Neural cell (in vitro differentiated cells): Measurements from ENCODE around the gene ADI1.

Source experiments
- POLR2AphosphoS5 ChIP-seq: IDR thresholded peaks from 2 replicates; pipeline ENCODE4 v1.6.1; 2012
- TF ChIP-seq, protein P1 (sequence below): fragments of 450-650 bp; IDR thresholded peaks from 2 replicates; pipeline ENCODE4 v1.5.1; 2014; ENCODE audit warnings: antibody characterized with exemption, mild to moderate bottlenecking, moderate library complexity; ENCODE audit not compliant: poor library complexity, severe bottlenecking

- no peak for TF ChIP-seq POLR2AphosphoS5
- TF ChIP-seq, protein P1, sequence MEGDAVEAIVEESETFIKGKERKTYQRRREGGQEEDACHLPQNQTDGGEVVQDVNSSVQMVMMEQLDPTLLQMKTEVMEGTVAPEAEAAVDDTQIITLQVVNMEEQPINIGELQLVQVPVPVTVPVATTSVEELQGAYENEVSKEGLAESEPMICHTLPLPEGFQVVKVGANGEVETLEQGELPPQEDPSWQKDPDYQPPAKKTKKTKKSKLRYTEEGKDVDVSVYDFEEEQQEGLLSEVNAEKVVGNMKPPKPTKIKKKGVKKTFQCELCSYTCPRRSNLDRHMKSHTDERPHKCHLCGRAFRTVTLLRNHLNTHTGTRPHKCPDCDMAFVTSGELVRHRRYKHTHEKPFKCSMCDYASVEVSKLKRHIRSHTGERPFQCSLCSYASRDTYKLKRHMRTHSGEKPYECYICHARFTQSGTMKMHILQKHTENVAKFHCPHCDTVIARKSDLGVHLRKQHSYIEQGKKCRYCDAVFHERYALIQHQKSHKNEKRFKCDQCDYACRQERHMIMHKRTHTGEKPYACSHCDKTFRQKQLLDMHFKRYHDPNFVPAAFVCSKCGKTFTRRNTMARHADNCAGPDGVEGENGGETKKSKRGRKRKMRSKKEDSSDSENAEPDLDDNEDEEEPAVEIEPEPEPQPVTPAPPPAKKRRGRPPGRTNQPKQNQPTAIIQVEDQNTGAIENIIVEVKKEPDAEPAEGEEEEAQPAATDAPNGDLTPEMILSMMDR, result no peak
These were observed 15.0 kb upstream of the ADI1 start for GRCh38 chr2:3534251-3534814.
